GM19324 (cell line): Measurements from ENCODE around the gene CLDN16.

Source experiments
- ATAC-seq: cut with Tn5 transposase; IDR thresholded peaks from one replicate; pipeline ENCODE4 v1.9.1; 2021; ENCODE audit warnings: mild to moderate bottlenecking, moderate library complexity; ENCODE audit not compliant: unreplicated experiment, low FRiP score

Gene CLDN16

GRCh38 chr3:190433626-190434025 is 45.7 kb downstream of the CLDN16 start:
- ATAC-seq = no peak

GRCh38 chr3:190435618-190436017 is 47.7 kb downstream of the CLDN16 start:
- ATAC-seq = no peak

- no peak for ATAC-seq
These were observed 48.4 kb downstream of the CLDN16 start for GRCh38 chr3:190436331-190436730.

- ATAC-seq = no peak
These were observed 54.3 kb downstream of the CLDN16 start for GRCh38 chr3:190442240-190442639.

GRCh38 chr3:190443257-190443656 is 55.3 kb downstream of the CLDN16 start:
- no peak for ATAC-seq

- no peak for ATAC-seq
These were observed 56.0 kb downstream of the CLDN16 start for GRCh38 chr3:190444006-190444405.

- ATAC-seq = no peak
These were observed 56.7 kb downstream of the CLDN16 start for GRCh38 chr3:190444576-190445145.

GRCh38 chr3:190446573-190447279 is 58.8 kb downstream of the CLDN16 start:
- no peak for ATAC-seq

- no peak for ATAC-seq
These were observed 60.3 kb downstream of the CLDN16 start for GRCh38 chr3:190448256-190448655.

- ATAC-seq = no peak
These were observed 61.8 kb downstream of the CLDN16 start, which contains the start of gene TMEM207 for GRCh38 chr3:190449801-190450200. TMEM207 (minus strand) TSS chr3:190449901; CDS start chr3:190449809, 92 bp downstream.

- no peak for ATAC-seq
These were observed 67.9 kb downstream of the CLDN16 start for GRCh38 chr3:190455828-190456227.

GRCh38 chr3:190456770-190457169 is 68.8 kb downstream of the CLDN16 start:
- ATAC-seq = no peak

- ATAC-seq = no peak
These were observed 70.1 kb downstream of the CLDN16 start for GRCh38 chr3:190458040-190458439.
